ENCODE measurements around the gene TBX1.

The TBX1 gene

DNA sequence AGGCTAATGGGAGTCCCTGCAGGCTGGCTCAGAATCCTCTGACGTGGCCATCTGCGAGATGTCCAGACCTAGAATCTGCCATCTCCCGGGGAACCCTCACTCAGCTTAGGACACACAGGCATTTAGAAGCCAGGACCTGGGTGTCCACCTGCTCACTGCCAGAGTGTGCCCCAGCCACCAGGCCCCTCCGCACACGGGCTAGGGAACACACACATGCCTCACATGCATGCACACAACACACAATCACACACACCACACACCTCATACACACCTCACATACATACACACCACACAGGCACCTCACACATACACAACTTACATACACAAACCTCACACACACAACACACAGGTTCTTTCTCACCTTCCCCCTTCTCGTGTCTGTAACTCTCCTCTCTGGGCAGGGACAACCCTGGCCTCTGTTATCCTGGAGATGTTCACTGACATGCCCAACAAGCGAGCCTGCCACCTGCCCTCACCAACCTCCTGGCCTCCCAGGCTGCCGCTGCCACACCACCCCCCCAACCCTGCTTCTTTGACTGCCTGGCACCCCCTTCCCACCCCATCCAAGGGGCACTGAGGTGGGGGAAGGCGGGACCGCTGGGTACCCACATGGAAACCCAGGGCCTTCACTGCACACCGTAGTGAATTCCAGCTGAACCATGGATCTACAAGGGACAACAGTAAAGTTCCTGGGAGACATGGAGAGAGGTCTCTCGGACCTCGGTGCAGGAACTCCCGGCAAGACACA is 56.0 kb downstream of the TBX1 start:
- no peak for DNase-seq

Measured in NCI-H69 (cell line).